ENCODE data around the gene LY6G6C.

DNA sequence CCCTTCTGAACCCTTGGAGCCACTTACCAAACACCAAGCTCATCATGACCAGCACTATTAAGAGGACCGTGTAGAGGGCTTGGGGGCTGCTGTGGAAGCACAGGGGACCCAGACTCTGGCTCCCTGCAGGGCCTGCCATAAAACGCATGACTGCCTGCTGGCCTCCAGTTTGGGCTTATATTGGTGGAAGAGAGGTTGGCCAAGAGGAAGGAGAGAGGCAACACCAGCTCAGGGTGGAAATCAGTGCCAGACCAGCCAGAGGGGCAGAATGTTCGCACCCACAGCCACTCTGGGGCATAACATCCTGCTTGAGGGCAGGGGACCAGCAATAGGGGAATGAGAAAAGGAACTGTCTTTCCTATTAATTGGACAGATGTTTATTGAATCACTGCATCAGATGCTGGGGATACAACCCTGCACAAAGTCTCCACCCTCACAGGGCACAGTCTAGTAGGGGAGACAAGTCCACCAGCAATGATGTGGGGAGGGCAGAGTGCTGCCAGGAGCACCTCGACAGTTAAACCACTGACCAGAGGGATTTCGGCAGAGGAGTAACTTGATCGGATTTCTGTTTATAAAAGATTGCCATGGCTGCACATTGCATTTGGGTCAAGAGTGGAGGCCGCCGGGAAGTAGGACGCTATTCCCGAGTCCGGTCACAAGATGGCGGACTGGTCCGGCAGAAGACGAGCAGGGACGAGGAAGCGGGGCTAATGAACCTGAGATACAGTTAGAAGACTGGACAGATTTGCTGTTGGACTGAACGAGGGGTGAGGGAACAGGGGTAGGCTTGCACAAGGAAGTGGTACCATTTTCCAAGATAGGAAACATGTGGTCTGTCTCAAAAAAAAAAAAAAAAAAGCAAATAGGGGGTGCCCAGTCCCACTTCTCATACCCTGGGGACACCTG lies 41.1 kb downstream of the LY6G6C start, which contains the start of gene LY6G5C:
- TF ChIP-seq ZNF777 (tag by site-specific recombination; IDR thresholded peaks at IDR 0.05; ENCODE audit: borderline replicate concordance) (no peak), TCF7L2 (IDR thresholded peaks at IDR 0.05; ENCODE audit: borderline replicate concordance, low read depth, low read length) (no peak), CTCF (tag by site-specific recombination; IDR thresholded peaks at IDR 0.05) (peak; percentile 68; the same call in 1 of the 2 replicates), HIC1 (tag by site-specific recombination; IDR thresholded peaks at IDR 0.05) (no peak), MZF1 (tag by site-specific recombination; IDR thresholded peaks at IDR 0.05; ENCODE audit: borderline replicate concordance) (no peak), ZNF157 (tag by site-specific recombination; IDR thresholded peaks at IDR 0.05) (no peak), ZNF654 (tag by site-specific recombination; IDR thresholded peaks at IDR 0.05; ENCODE audit: low read depth) (peak; percentile 98), REST (tag by site-specific recombination; IDR thresholded peaks at IDR 0.05) (no peak)
- TF ChIP-seq, protein P1, sequence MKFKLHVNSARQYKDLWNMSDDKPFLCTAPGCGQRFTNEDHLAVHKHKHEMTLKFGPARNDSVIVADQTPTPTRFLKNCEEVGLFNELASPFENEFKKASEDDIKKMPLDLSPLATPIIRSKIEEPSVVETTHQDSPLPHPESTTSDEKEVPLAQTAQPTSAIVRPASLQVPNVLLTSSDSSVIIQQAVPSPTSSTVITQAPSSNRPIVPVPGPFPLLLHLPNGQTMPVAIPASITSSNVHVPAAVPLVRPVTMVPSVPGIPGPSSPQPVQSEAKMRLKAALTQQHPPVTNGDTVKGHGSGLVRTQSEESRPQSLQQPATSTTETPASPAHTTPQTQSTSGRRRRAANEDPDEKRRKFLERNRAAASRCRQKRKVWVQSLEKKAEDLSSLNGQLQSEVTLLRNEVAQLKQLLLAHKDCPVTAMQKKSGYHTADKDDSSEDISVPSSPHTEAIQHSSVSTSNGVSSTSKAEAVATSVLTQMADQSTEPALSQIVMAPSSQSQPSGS (tag by site-specific recombination; IDR thresholded peaks at IDR 0.05; ENCODE audit: low read depth): no peak
